Smooth muscle cell (in vitro differentiated cells): ENCODE data around the gene BBC3. TPM values are rescaled to one million over a fixed set of nuclear protein-coding genes. Genes with fewer than 3 reads are reported as not detected.
A peak's percentile ranks its signal among the peaks of the same experiment; 100 is the strongest.

Experiments
- DNase-seq: peaks from one replicate; lab custom pipeline; 2025; ENCODE audit not compliant: unreplicated experiment; lab: John Stamatoyannopoulos, UW
- H2AFZ ChIP-seq: fragments of 200-600 bp; sonication (generic); 2 replicates; pipeline ENCODE4 v1.6.0; 2016; ENCODE audit warnings: antibody characterized with exemption, low read depth, mild to moderate bottlenecking
- H3F3A ChIP-seq: fragments of 200-600 bp; sonication (generic); 2 replicates; pipeline ENCODE4 v1.6.0; 2017; ENCODE audit warnings: antibody characterized with exemption, low read depth
- H3K27ac ChIP-seq: fragments of 200-600 bp; sonication (generic); 2 replicates; pipeline ENCODE4 v1.5.1; 2016; ENCODE audit warnings: low read depth, mild to moderate bottlenecking
- H3K27me3 ChIP-seq: fragments of 200-600 bp; sonication (generic); 2 replicates; pipeline ENCODE4 v1.6.1; 2016; ENCODE audit warnings: low read depth, mild to moderate bottlenecking
- H3K36me3 ChIP-seq: fragments of 200-600 bp; sonication (generic); 2 replicates; pipeline ENCODE4 v1.5.1; 2016; ENCODE audit warnings: low read depth
- H3K4me1 ChIP-seq: fragments of 200-600 bp; sonication (generic); 2 replicates; pipeline ENCODE4 v1.5.1; 2016; ENCODE audit warnings: low read depth
- H3K4me2 ChIP-seq: fragments of 200-600 bp; sonication (generic); 2 replicates; pipeline ENCODE4 v1.6.0; 2016; ENCODE audit warnings: mild to moderate bottlenecking
- H3K4me3 ChIP-seq: fragments of 200-600 bp; sonication (generic); 2 replicates; pipeline ENCODE4 v1.5.1; 2016; ENCODE audit warnings: mild to moderate bottlenecking
- H3K79me2 ChIP-seq: fragments of 200-600 bp; sonication (generic); 2 replicates; pipeline ENCODE4 v1.6.0; 2016; ENCODE audit warnings: low read depth, mild to moderate bottlenecking
- H3K9ac ChIP-seq: fragments of 200-600 bp; sonication (generic); 2 replicates; pipeline ENCODE4 v1.6.0; 2016; ENCODE audit warnings: low read depth
- H3K9me3 ChIP-seq: fragments of 200-600 bp; sonication (generic); replicated peaks from 2 replicates; pipeline ENCODE4 v1.5.1; 2016; ENCODE audit warnings: low read depth
- H4K20me1 ChIP-seq: fragments of 200-600 bp; sonication (generic); 2 replicates; pipeline ENCODE4 v1.6.0; 2016; ENCODE audit warnings: low read depth
- WGBS: methylation state at CpG from one replicate; pipeline ENCODE4 v1.1.7; 2016; ENCODE audit warnings: low lambda C conversion rate; 5-methylcytosine and 5-hydroxymethylcytosine counted together
- polyA plus RNA-seq: library from polyadenylated mRNA; unstranded; fragments of >200 nt; fragmentation: Nextera tagmentation; extraction: Ambion mirVana; gene quantifications from 2 replicates; pipeline ENCODE4 v1.2.1, GENCODE V29; 2016
- total RNA-seq: library from RNA; depleted of rRNA; stranded (reverse); fragments of >200 nt; gene quantifications from 2 replicates; pipeline ENCODE4 v1.2.3, GENCODE V29; 2014
- TF ChIP-seq, protein P1 (sequence below): fragments of 200-600 bp; sonication (generic); IDR thresholded peaks from 2 replicates; pipeline ENCODE4 v1.5.1; 2017; ENCODE audit warnings: borderline replicate concordance, mild to moderate bottlenecking, antibody characterized with exemption; ENCODE audit not compliant: insufficient read depth, poor library complexity, severe bottlenecking

The BBC3 gene
- total and polyA plus RNA-seq, 2 experiments from 2014 or later = 10.2 to 29.9 TPM

DNA sequence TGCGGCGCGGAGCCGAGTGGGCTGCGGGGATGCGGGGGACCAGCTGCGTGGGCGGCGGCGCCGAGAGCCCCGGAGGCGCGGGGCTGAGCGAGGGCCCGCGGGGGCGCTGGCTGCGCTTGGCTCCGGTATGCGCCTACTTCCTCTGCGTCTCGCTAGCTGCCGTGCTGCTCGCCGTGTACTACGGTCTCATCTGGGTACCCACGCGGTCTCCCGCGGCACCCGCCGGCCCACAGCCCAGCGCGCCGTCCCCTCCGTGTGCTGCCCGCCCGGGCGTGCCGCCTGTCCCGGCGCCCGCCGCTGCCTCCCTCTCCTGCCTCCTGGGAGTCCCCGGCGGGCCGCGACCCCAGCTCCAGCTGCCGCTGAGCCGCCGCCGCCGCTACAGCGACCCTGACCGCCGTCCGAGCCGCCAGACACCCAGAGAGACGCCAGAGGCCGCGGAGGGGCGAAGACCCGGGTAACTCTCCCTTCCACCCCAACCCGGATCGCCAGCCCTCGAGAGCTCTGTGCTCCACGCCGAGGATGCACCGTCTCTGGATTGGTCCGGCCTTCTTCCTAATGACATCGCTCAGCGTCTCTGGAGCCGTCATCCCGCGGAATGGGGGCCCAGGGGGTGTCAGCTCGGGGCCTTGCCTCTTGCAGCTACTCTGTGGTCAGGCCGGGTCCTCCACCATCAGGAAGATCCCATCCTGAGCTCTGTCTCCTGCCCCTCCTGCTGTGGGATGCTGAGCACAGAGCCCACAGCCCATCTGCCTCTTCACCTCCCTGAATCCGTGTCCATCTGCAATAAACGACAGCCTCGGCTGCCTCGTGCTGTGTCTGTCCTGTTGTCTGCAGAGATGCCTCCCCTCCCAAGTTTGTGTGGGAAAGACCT, 44.1 kb upstream of the BBC3 start:
- WGBS = 8% methylated on average over 52 of the region's 82 CpGs
- H3F3A ChIP-seq = peaks cover 22% of the 10 kb centered on the region
- TF ChIP-seq, protein P1, sequence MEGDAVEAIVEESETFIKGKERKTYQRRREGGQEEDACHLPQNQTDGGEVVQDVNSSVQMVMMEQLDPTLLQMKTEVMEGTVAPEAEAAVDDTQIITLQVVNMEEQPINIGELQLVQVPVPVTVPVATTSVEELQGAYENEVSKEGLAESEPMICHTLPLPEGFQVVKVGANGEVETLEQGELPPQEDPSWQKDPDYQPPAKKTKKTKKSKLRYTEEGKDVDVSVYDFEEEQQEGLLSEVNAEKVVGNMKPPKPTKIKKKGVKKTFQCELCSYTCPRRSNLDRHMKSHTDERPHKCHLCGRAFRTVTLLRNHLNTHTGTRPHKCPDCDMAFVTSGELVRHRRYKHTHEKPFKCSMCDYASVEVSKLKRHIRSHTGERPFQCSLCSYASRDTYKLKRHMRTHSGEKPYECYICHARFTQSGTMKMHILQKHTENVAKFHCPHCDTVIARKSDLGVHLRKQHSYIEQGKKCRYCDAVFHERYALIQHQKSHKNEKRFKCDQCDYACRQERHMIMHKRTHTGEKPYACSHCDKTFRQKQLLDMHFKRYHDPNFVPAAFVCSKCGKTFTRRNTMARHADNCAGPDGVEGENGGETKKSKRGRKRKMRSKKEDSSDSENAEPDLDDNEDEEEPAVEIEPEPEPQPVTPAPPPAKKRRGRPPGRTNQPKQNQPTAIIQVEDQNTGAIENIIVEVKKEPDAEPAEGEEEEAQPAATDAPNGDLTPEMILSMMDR = no peak

DNA sequence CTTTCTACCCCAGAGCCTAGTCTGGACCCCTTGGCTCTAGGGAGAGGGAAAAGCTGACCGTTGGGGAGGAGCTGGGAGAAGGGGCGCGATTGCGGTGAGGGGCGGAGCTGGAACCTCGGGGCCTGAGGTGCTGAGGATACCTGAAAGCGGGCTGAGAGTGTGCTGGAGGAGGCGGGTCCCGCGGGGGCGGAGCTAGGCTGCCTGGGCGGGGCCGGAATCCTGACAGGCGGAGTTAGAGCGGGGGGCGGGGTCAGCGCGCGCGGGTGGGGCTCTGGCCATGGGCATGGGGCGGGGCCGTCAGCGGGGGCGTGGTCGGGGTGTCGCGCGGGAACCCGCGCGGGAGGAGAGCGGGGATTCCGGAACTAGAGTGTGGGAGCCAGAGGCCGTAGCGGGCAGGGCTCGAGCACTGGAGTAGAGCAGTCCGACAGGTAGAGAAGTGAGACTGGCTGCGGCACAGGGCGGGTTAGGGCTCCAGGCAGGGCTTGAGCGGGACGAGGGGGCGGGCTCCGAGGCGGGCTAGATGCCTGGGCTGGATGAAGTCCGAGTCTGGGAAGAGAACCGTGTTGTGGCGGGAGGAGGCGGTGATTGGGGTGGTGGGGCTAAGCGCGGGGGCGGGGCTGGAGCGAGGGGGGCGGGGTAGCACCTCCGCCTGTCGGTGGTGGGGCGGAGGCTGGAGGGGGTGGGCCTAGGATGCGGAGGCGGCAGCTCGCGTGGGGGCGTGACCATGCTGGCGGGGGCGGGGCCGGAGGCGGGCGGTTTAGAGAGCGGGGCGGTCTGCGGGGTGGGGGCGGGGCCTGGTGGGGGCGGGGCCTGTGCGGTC, 43.3 kb upstream of the BBC3 start, which contains the start of gene INAFM1:
INAFM1 (plus strand) TSS at position 815 of the 820 bp plus-strand sequence. CDS start 35 bp downstream, outside the sequence.
- peaks cover 15% of the 10 kb centered on the region for H4K20me1 ChIP-seq
- peak within 1 kb of the TSS; percentile 96 for H3K4me2 ChIP-seq
- H3K4me3 ChIP-seq = peak within 1 kb of the TSS; percentile 76
- no peaks in the 10 kb centered on the region for H3K27me3 ChIP-seq
- H3K79me2 ChIP-seq = no peaks in the 10 kb centered on the region
- H3K9ac ChIP-seq = peak within 1 kb of the TSS; percentile 89
- H3K9me3 ChIP-seq = no peaks in the 10 kb centered on the region
- no peaks in the 10 kb centered on the region for H3K36me3 ChIP-seq
- DNase-seq = peak; percentile 99
- H3K4me1 ChIP-seq = peaks cover 19% of the 10 kb centered on the region
- peaks cover 22% of the 10 kb centered on the region for H3F3A ChIP-seq
- no peak within 1 kb of the TSS for H2AFZ ChIP-seq
- TF ChIP-seq, protein P1 = no peak
- WGBS = under 1% methylated on average over 40 of the region's 72 CpGs
- peak within 1 kb of the TSS; percentile 96 for H3K27ac ChIP-seq

More for the DNA sequence above, 44.1 kb upstream of the BBC3 start:
- H3K4me3 ChIP-seq = peak overlapping the region; percentile 56
- H3K27me3 ChIP-seq = no peaks in the 10 kb centered on the region
- peaks cover 15% of the 10 kb centered on the region for H4K20me1 ChIP-seq
- peak overlapping the region; percentile 72 for H3K27ac ChIP-seq
- no peak for DNase-seq
- no peaks in the 10 kb centered on the region for H3K9me3 ChIP-seq
- H2AFZ ChIP-seq = no peak overlapping the region
- H3K4me1 ChIP-seq = peaks cover 19% of the 10 kb centered on the region
- peak overlapping the region; percentile 39 for H3K9ac ChIP-seq
- H3K4me2 ChIP-seq = peak overlapping the region; percentile 88
- no peaks in the 10 kb centered on the region for H3K79me2 ChIP-seq
- H3K36me3 ChIP-seq = no peaks in the 10 kb centered on the region

DNA sequence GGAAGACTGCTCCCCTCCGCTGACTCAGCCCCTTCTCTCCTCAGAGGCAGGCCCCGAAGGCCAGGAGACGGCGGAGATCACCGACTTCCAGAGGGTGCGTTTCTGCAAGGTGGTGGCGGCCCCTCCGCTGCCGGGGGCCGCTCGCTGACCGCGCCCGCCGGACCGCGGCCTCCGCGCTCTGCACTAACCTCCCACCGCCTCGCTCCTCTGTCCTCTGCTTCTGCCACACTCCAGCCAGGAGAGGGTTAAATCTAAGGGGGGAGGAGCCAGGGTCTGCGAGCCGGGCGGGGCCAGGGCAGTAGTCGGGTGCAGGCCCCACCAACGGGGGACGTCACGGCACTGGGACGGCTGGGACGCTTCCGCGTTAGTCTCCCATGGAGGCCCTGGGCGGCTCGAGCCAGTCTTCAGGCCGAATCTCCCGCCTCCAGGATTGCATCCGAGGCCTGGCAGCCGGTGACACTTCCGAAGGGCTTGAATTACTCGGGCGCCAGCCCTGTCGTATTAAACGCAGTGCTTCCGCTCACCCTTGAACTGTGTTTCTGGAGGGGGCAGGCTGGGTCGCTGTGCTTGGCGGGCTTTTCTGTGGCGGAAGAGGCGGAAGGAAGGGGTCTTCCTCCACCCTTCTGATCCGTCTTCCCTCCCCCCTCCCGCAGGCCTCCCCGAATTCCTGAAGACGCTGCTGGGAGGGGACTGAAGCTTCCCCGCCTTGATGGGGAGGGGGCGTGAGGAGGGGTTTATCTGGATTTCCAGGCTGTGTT, 42.5 kb upstream of the BBC3 start:
- peak overlapping the region; percentile 76 for H3K4me3 ChIP-seq
- peaks cover 16% of the 10 kb centered on the region for H4K20me1 ChIP-seq
- H3K36me3 ChIP-seq = no peaks in the 10 kb centered on the region
- H3F3A ChIP-seq = peaks cover 26% of the 10 kb centered on the region
- no peaks in the 10 kb centered on the region for H3K79me2 ChIP-seq
- peak overlapping the region; percentile 89 for H3K9ac ChIP-seq
- H3K27me3 ChIP-seq = no peaks in the 10 kb centered on the region
- under 1% methylated on average over 42 of the region's 54 CpGs for WGBS
- no peak overlapping the region for H2AFZ ChIP-seq
- peaks cover 19% of the 10 kb centered on the region for H3K4me1 ChIP-seq
- DNase-seq = peak; percentile 95
- peak overlapping the region; percentile 96 for H3K4me2 ChIP-seq
- TF ChIP-seq, protein P1 = no peak
- no peaks in the 10 kb centered on the region for H3K9me3 ChIP-seq
- peak overlapping the region; percentile 96 for H3K27ac ChIP-seq
